Thyroid gland (tissue), 4 donors: ENCODE results near the gene SUMO3. TPM values are rescaled to one million over a fixed set of nuclear protein-coding genes. Genes with fewer than 3 reads are reported as not detected.

Source experiments
- DNase-seq, 2 donors: peaks; one replicate each; pipeline ENCODE4 v3.0.0-alpha.2; 2019
- H3K27ac ChIP-seq, 3 donors: fragments of 200-600 bp; sonication (generic); 1 replicate in 2 of 3; 2 replicates in 1 of 3; pipeline ENCODE4 v1.5.1; 2016 to 2019; ENCODE audit warnings: mild to moderate bottlenecking in 1 of 3, moderate library complexity in 1 of 3
- H3K27me3 ChIP-seq: fragments of 200-600 bp; sonication (generic); one replicate; pipeline ENCODE4 v1.5.1; 2019
- H3K36me3 ChIP-seq, 2 donors: fragments of 200-600 bp; sonication (generic); one replicate each; pipeline ENCODE4 v1.5.1; 2016 to 2019
- H3K4me1 ChIP-seq, 2 donors: fragments of 200-600 bp; sonication (generic); one replicate each; pipeline ENCODE4 v1.5.1; 2017 to 2019
- H3K4me3 ChIP-seq, 3 donors: fragments of 200-600 bp; sonication (generic); replicated peaks in 1 of 3; 1 replicate in 2 of 3; 2 replicates in 1 of 3; pipeline ENCODE4 v1.5.1; 2016; ENCODE audit warnings: mild to moderate bottlenecking in 1 of 3
- H3K9me3 ChIP-seq: fragments of 200-600 bp; sonication (generic); one replicate; pipeline ENCODE4 v1.5.1; 2017
- POLR2A ChIP-seq, 2 donors: fragments of 450-650 bp; IDR thresholded peaks; one replicate each; pipeline ENCODE4 v1.6.1; 2017; ENCODE audit warnings: antibody characterized with exemption in 2 of 2, mild to moderate bottlenecking in 2 of 2, moderate library complexity in 1 of 2
- WGBS, 2 donors: methylation state at CpG; one replicate each; pipeline ENCODE4 v1.1.5; 2017; 5-methylcytosine and 5-hydroxymethylcytosine counted together
- intact Hi-C: fragments of 100-400 bp; cut with DNase I; formaldehyde crosslinking; loops from one replicate; pipeline ENCODE4 v1.15.1; 2023
- total RNA-seq, 4 donors: library from RNA; depleted of rRNA; stranded (reverse); fragments of >200 nt; gene quantifications; one replicate each; pipeline ENCODE4 v1.2.3, GENCODE V29; 2016
- TF ChIP-seq, protein P1 (sequence below), 6 experiments: fragments of 200-600 bp in 3 of 6; fragments of 450-650 bp in 3 of 6; sonication (generic) in 3 of 6; IDR thresholded peaks; one replicate each; pipeline ENCODE4 v1.5.1; 2016 to 2019; ENCODE audit warnings: antibody characterized with exemption in 6 of 6, mild to moderate bottlenecking in 2 of 6, inconsistent platforms in 1 of 6, moderate library complexity in 1 of 6

SUMO3 gene
- total RNA-seq, 4 donors from 2014 or later = 65.7 to 127 (median 87.8) TPM

GRCh38 chr21:44763451-44764318 lies 54.2 kb downstream of the SUMO3 start:
- intact Hi-C loops = no loop called here
- H3K4me3 ChIP-seq = no peak overlapping the region
- WGBS, 2 donors = 77 to 83% methylated on average over 10 to 12 of the region's 25 CpGs
- TF ChIP-seq, protein P1, sequence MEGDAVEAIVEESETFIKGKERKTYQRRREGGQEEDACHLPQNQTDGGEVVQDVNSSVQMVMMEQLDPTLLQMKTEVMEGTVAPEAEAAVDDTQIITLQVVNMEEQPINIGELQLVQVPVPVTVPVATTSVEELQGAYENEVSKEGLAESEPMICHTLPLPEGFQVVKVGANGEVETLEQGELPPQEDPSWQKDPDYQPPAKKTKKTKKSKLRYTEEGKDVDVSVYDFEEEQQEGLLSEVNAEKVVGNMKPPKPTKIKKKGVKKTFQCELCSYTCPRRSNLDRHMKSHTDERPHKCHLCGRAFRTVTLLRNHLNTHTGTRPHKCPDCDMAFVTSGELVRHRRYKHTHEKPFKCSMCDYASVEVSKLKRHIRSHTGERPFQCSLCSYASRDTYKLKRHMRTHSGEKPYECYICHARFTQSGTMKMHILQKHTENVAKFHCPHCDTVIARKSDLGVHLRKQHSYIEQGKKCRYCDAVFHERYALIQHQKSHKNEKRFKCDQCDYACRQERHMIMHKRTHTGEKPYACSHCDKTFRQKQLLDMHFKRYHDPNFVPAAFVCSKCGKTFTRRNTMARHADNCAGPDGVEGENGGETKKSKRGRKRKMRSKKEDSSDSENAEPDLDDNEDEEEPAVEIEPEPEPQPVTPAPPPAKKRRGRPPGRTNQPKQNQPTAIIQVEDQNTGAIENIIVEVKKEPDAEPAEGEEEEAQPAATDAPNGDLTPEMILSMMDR (IDR thresholded peaks at IDR 0.05) = no peak
- TF ChIP-seq POLR2A (IDR thresholded peaks at IDR 0.05) = no peak
- H3K9me3 ChIP-seq = no peaks in the 10 kb centered on the region
- peaks cover 0 to 9% of the 10 kb centered on the region in 2 donors for H3K4me1 ChIP-seq
- H3K27ac ChIP-seq = no peak overlapping the region
- no peaks in the 10 kb centered on the region for H3K36me3 ChIP-seq
- DNase-seq = no peak
- H3K27me3 ChIP-seq = no peaks in the 10 kb centered on the region

DNA sequence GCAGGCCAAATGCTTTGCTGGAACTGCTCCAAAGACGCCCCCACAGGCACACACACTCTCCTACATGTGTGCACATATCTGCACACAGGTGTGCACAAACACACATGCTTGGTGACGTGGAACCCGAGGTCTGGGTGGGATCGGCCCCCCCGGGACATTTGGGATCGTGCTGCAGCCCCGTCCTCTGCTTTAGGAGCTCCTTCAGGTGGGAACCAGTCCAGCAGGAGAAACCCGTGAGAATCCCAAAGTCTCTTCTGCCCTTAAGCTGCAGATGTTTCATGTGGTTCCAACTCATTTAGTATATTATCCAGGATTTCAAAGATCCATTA lies 54.8 kb downstream of the SUMO3 start:
- 75 to 83% methylated on average over 7 to 8 of the region's 8 CpGs for WGBS, 2 donors
- H3K9me3 ChIP-seq = no peaks in the 10 kb centered on the region

GRCh38 chr21:44762221-44763049 lies 55.4 kb downstream of the SUMO3 start:
- Histone ChIP-seq H3K9me3 (no peaks in the 10 kb centered on the region), H3K36me3 (no peaks in the 10 kb centered on the region), H3K4me1 (peaks cover 0 to 9% of the 10 kb centered on the region in 2 donors), H3K4me3 (no peak overlapping the region), H3K27ac (no peak overlapping the region), H3K27me3 (no peaks in the 10 kb centered on the region)
- WGBS, 2 donors = 91 to 93% methylated on average over 8 to 23 of the region's 24 CpGs
- no peak for DNase-seq
- TF ChIP-seq POLR2A (IDR thresholded peaks at IDR 0.05) = no peak
- TF ChIP-seq, protein P1 (IDR thresholded peaks at IDR 0.05) = no peak
- intact Hi-C loops = no loop called here

More for the DNA sequence above, 54.8 kb downstream of the SUMO3 start:
- Histone ChIP-seq H3K4me3 (no peak overlapping the region), H3K27me3 (no peaks in the 10 kb centered on the region), H3K36me3 (no peaks in the 10 kb centered on the region), H3K27ac (no peak overlapping the region), H3K4me1 (peaks cover 0 to 9% of the 10 kb centered on the region in 2 donors)
- TF ChIP-seq, protein P1 (IDR thresholded peaks at IDR 0.05) = no peak
- TF ChIP-seq POLR2A (IDR thresholded peaks at IDR 0.05) = no peak
- intact Hi-C loops = no loop called here
- DNase-seq = no peak

DNA sequence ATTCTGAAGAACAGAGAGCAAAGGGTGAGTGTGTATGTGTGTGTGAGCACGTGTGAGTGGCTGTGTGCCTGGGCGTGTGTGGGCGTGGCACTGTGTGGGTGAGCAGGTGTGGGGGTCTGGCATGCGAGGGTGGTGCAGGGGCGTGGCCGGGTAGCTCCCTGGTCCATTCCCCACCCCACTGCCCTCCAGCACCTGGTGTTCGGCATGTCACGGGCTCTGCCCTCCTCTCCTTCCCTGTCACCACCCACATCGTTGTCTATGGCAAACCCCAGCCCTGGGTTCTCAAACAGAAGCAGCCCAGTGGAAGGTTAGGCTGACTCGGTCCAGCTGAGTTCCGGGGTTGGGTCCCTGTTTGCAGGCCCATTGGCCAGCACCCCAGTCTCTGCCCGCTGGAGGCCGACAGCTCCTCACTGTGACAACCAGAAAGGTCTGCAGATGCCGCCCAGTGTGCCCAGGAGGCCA lies 56.1 kb downstream of the SUMO3 start:
- TF ChIP-seq, protein P1 (IDR thresholded peaks at IDR 0.05) = no peak
- TF ChIP-seq POLR2A (IDR thresholded peaks at IDR 0.05) = no peak
- H3K27ac ChIP-seq = no peak overlapping the region
- intact Hi-C loops = no loop called here
- no peak overlapping the region for H3K4me3 ChIP-seq
- WGBS, 2 donors = 89 to 91% methylated on average over 10 to 12 of the region's 14 CpGs
- H3K9me3 ChIP-seq = no peaks in the 10 kb centered on the region
- H3K36me3 ChIP-seq = no peaks in the 10 kb centered on the region
- DNase-seq = no peak
- peaks cover 0 to 9% of the 10 kb centered on the region in 2 donors for H3K4me1 ChIP-seq
- no peaks in the 10 kb centered on the region for H3K27me3 ChIP-seq
